Measurements from ENCODE around the gene PLEKHN1.

DNA sequence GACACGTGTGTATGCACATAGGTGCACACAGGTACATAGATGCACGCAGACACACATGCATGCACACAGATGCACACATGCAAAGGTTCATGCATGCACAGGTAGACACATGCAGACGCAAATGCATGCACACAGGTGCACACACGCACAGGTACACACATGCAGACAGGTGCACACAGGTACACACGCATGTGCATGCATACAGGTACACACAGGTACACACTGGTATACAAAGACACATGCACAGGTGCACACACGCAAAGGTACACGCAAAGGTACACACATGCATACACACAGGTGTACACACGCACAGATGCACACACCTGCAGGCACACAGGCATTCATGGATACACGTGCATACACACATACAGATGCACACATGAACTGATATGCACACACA is 16.0 kb upstream of the PLEKHN1 start:
- TF ChIP-seq EP300 (IDR thresholded peaks at IDR 0.05) = no peak
- TF ChIP-seq, protein P1, sequence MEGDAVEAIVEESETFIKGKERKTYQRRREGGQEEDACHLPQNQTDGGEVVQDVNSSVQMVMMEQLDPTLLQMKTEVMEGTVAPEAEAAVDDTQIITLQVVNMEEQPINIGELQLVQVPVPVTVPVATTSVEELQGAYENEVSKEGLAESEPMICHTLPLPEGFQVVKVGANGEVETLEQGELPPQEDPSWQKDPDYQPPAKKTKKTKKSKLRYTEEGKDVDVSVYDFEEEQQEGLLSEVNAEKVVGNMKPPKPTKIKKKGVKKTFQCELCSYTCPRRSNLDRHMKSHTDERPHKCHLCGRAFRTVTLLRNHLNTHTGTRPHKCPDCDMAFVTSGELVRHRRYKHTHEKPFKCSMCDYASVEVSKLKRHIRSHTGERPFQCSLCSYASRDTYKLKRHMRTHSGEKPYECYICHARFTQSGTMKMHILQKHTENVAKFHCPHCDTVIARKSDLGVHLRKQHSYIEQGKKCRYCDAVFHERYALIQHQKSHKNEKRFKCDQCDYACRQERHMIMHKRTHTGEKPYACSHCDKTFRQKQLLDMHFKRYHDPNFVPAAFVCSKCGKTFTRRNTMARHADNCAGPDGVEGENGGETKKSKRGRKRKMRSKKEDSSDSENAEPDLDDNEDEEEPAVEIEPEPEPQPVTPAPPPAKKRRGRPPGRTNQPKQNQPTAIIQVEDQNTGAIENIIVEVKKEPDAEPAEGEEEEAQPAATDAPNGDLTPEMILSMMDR (IDR thresholded peaks at IDR 0.05) = no peak
